LNCaP clone FGC (cell line): Measurements from ENCODE around the gene CISTR.
A peak's percentile ranks its signal among the peaks of the same experiment; 100 is the strongest.

Experiments
- DNase-seq: peaks from one replicate; pipeline ENCODE4 v3.0.0-alpha.2; 2011; ENCODE audit warnings: low read depth
- H3K4me3 ChIP-seq: 2 replicates; pipeline ENCODE4 v1.5.1; 2011; ENCODE audit warnings: mild to moderate bottlenecking, low read depth, low read length, control low read depth
- TF ChIP-seq, protein P1 (sequence below): IDR thresholded peaks from 2 replicates; pipeline ENCODE4 v1.5.1; 2012; ENCODE audit warnings: mild to moderate bottlenecking; ENCODE audit not compliant: control insufficient read depth, insufficient read depth; ENCODE audit errors: extremely low read depth

Gene CISTR

DNA sequence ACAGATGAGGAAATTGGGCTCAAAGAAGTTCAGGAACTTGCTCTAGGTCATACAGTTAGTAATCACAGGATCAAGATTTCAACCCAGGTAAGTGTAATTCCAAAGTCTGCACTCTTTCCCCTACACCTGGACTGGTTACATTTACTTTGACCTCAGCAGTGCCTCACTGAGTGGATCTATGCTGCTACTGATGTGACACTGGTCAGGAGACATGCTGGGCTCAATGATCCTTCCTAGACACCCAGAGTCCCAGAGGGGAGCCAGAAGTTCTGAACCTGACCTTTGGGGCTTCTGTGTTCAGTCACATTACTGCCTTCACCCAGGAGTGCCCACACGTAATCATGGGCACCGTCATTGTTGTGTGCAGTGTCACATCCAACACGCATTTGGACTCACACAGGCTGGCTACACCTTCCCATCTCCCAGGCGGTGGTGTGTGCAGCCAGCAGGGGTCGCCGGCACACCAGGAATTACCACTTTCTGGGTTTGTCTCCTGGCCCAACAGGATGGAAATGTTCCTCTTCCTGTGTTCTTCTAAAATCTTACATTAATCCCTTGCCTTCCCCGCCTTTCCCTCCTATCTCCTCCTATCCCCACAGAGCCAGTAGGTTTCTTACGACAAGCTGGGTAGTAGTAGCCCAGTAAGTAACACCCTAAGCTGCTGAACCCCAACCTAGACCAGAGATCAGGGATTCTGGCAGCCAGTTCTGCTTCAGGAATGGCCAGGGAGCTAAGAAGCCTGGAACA, 50.1 kb downstream of the CISTR start:
- no peak overlapping the region for H3K4me3 ChIP-seq
- TF ChIP-seq, protein P1, sequence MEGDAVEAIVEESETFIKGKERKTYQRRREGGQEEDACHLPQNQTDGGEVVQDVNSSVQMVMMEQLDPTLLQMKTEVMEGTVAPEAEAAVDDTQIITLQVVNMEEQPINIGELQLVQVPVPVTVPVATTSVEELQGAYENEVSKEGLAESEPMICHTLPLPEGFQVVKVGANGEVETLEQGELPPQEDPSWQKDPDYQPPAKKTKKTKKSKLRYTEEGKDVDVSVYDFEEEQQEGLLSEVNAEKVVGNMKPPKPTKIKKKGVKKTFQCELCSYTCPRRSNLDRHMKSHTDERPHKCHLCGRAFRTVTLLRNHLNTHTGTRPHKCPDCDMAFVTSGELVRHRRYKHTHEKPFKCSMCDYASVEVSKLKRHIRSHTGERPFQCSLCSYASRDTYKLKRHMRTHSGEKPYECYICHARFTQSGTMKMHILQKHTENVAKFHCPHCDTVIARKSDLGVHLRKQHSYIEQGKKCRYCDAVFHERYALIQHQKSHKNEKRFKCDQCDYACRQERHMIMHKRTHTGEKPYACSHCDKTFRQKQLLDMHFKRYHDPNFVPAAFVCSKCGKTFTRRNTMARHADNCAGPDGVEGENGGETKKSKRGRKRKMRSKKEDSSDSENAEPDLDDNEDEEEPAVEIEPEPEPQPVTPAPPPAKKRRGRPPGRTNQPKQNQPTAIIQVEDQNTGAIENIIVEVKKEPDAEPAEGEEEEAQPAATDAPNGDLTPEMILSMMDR, result peak; percentile 98
- DNase-seq, result peak; percentile 56

DNA sequence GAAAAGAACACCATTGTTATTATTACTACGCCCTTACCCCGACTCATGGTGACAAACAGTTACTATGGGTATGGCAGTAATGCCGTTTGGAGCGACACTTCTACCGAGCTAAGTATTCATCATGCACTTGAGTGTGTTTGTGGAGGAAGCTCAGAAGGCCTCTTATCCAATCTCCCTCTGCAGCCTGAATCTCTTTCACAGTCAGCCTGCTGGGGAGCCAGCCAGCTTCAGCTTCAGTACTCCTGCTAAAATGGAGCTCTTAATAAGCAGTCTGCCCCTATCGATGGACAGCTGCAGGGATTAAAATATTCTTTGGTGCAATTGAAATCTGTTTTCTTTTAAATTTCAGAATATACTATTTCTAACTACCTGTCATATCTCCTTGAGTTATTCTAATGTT, 51.2 kb downstream of the CISTR start:
- no peak for DNase-seq
- no peak overlapping the region for H3K4me3 ChIP-seq
- TF ChIP-seq, protein P1, result no peak

DNA sequence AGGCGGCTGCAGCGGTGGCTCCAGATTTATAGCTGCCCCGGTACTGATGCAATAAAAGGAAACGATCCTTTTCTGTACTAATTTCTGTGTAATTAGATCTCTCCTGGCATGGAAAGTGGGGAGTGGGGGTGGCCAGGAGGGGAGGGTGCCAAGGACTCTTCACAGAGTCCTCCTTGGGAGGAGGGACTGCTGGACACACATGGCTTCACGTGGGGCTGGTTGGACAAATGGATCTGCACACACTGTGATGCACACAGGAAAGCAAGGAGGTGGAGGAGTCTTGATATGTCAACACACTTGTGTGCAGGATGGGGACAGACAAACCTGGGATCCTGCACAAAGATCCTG, 52.1 kb downstream of the CISTR start:
- no peak for DNase-seq
- H3K4me3 ChIP-seq, result no peak overlapping the region
- TF ChIP-seq, protein P1, result no peak

DNA sequence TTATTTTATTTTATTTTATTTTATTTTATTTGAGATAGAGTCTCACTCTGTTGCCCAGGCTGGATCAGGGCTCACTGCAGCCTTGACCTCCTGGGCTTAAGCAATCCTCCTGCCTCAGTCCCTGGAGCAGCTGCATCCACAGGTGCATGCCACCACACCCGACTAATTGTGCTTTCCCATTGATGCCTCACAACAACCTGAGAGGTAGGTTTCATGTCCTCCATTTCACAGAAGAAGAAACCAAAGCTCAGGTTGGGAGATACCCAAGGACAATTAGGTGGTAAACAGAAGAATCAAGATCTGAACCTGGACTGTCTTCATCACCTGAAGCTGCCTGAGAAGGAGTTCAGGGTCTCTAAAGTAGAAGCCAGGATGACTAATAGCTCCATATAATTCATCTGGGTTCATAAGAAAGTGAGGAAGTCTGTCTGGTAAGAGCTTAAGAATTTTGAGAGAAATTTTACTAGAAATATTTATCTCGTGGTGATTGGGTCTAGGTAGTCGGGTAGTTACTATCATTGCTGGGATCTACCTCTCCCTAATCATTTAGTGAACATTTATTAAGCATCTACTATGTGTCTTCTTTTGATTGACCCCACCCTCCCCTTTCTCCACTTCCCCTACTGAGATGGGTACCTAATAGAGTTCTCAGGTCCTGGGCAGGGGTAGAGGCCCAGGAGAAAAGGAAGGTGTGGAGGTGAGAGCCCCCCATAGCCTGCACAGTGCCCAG, 52.7 kb downstream of the CISTR start:
- DNase-seq, result no peak
- TF ChIP-seq, protein P1, result no peak
- H3K4me3 ChIP-seq, result no peak overlapping the region

DNA sequence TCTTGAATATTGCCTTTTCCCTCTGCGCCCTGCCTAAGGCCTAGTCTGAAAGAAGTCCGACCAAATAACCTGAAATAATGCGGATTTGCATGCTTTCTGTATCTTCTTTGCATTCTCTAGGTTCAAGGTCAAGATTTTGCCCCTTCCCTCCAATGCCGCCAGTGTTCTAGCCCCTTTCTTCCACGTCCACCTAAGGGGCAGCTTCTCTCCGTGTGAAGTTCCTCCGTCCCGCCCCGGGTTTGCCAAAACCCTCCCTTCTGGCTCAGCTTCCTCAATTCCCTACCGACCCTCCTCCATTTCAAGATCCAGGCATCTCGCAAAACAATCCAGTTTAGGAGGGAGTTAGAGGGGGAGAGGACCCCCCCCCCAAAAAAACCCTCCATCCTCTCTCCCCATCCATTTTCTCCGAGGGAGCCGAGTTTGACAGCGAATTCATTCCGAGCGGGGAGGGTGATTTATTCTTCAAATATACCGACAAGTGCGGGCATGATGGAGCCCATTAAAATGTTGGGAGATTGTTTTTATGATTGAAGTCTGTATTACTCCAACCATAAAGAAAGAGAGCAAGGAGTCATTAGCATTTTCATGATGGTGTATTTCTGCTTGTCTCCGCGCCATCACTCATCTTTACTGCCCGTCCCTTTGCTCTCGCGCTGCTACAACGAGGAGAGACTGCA, 55.0 kb downstream of the CISTR start:
- TF ChIP-seq, protein P1, result no peak
- H3K4me3 ChIP-seq, result no peak overlapping the region
- DNase-seq, result no peak
